Mucosa of descending colon (tissue), 3 donors: ENCODE results near the gene GRIN2A. TPM values are rescaled to one million over a fixed set of nuclear protein-coding genes. Genes with fewer than 3 reads are reported as not detected.

ENCODE experiments used
- ATAC-seq: fragments of 200-7000 bp; cut with Tn5 transposase; one replicate; pipeline ENCODE4 v1.9.1; 2020; ENCODE audit warnings: mild to moderate bottlenecking, moderate library complexity
- DNase-seq, 3 donors: peaks; one replicate each; pipeline ENCODE4 v3.0.0-alpha.2; 2020
- H3K36me3 ChIP-seq: fragments of 200-600 bp; one replicate; pipeline ENCODE4 v1.8.0; 2021; ENCODE audit warnings: low read depth, mild to moderate bottlenecking
- H3K4me1 ChIP-seq: fragments of 200-600 bp; one replicate; pipeline ENCODE4 v1.8.0; 2021; ENCODE audit warnings: low read depth, mild to moderate bottlenecking
- H3K4me3 ChIP-seq: fragments of 200-600 bp; one replicate; pipeline ENCODE4 v1.8.0; 2021; ENCODE audit warnings: mild to moderate bottlenecking
- H3K9me3 ChIP-seq: fragments of 200-600 bp; one replicate; pipeline ENCODE4 v1.8.0; 2021; ENCODE audit warnings: mild to moderate bottlenecking
- CTCF ChIP-seq: fragments of 200-600 bp; IDR thresholded peaks from one replicate; pipeline ENCODE4 v1.8.0; 2022; ENCODE audit warnings: antibody characterized with exemption, mild to moderate bottlenecking
- intact Hi-C, 2 donors: fragments of 100-400 bp; cut with DNase I in 1 of 2; cut with micrococcal nuclease in 1 of 2; formaldehyde crosslinking; loops; one replicate each; pipeline versions ENCODE4 v1.11.0 to v1.11.1; 2022; cut with DNase I, micrococcal nuclease
- total RNA-seq, 3 donors: library from RNA; stranded (reverse); fragmentation: NEBNext Ultra II Directional in 2 of 3; extraction: Animal tissue kit (Norgen Biotek cat#: 25700) in 2 of 3; gene quantifications; one replicate each; pipeline versions ENCODE4 v1.2.1 to v1.2.4, GENCODE V29; 2021 to 2023
- donor health status: DM: no; HTN: no; CAD: no; lungs with moderate emphysema.
- donor health status: DM: no; HTN: no; CAD: no.
- donor health status: DM: no; HTN: yes; CAD: no.

GRIN2A gene
- total RNA-seq, 3 donors from 2014 or later: 0.39 to 0.57 (median 0.49) TPM

DNA sequence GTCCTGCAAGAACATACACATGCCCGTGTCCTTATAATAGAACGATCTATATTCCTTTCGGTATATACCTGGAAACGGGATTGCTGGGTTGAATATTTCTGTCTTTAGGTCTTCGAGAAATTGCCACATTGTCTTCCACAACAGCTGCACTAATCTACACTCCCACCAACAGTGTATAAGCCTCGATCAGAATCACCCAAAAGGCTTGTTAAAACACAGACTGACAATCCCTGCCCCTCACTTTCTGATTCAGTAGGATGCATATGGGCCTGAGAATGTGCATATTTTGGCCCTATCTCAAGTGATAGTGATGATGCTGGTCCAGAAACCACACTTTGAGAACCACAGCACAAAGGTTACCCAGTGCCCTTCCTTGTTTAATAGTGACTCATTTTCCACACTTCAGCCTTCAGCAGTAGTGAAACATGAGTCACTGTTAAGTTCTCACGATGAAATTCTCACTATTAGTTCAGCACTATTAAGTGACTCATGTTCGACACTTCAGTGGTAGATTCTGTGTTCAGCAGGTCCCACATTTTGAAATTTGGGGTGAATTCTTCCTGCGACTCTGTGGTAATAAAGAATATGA lies 215.6 kb downstream of the GRIN2A start:
- no peaks in the 10 kb centered on the region for H3K9me3 ChIP-seq
- DNase-seq: no peak
- H3K4me1 ChIP-seq: no peaks in the 10 kb centered on the region
- intact Hi-C loops: no loop called here
- H3K36me3 ChIP-seq: no peaks in the 10 kb centered on the region
- H3K4me3 ChIP-seq: no peak overlapping the region
- ATAC-seq: no peak
- TF ChIP-seq CTCF: no peak

- no peaks in the 10 kb centered on the region for H3K36me3 ChIP-seq
- no peak for ATAC-seq
- no peak overlapping the region for H3K4me3 ChIP-seq
- H3K9me3 ChIP-seq: no peaks in the 10 kb centered on the region
- intact Hi-C loops: no loop called here
- no peak for DNase-seq
- TF ChIP-seq CTCF: no peak
- H3K4me1 ChIP-seq: no peaks in the 10 kb centered on the region
Observed at GRCh38 chr16:9965079-9965478, 217.1 kb downstream of the GRIN2A start.

- Histone ChIP-seq H3K36me3 (no peaks in the 10 kb centered on the region), H3K4me3 (no peak overlapping the region), H3K4me1 (no peaks in the 10 kb centered on the region), H3K9me3 (no peaks in the 10 kb centered on the region)
- TF ChIP-seq CTCF: no peak
- DNase-seq (no peak), ATAC-seq (no peak)
- intact Hi-C loops: no loop called here
Observed at GRCh38 chr16:9964426-9964825, 217.8 kb downstream of the GRIN2A start.

GRCh38 chr16:9957433-9957832 lies 224.8 kb downstream of the GRIN2A start:
- no peak overlapping the region for H3K4me3 ChIP-seq
- DNase-seq: no peak
- no peaks in the 10 kb centered on the region for H3K9me3 ChIP-seq
- intact Hi-C loops: no loop called here
- TF ChIP-seq CTCF: no peak
- no peaks in the 10 kb centered on the region for H3K4me1 ChIP-seq
- H3K36me3 ChIP-seq: no peaks in the 10 kb centered on the region
- ATAC-seq: no peak

DNA sequence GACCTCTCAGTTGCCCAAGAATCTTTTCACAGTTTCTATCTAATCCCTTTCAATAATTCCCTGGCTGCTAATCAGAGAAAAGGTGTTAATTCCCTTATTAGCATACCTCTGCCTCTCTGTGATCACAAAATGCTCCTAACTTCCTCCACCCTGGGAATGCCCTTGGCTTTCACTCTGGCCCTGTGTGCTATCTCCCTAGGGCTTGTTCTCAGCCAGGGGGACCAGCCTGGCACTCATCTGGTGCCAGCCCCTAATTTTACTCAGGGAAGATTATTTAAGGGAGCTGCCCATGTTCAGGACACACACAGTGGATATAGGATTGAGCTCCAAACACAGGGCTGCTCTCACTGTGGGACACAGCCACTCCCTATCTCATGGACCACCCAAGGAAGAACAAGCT lies 225.2 kb downstream of the GRIN2A start:
- no peak for DNase-seq
- no peaks in the 10 kb centered on the region for H3K9me3 ChIP-seq
- H3K4me3 ChIP-seq: no peak overlapping the region
- H3K4me1 ChIP-seq: no peaks in the 10 kb centered on the region
- no peak for TF ChIP-seq CTCF
- no peaks in the 10 kb centered on the region for H3K36me3 ChIP-seq
- ATAC-seq: no peak
- intact Hi-C loops: no loop called here

DNA sequence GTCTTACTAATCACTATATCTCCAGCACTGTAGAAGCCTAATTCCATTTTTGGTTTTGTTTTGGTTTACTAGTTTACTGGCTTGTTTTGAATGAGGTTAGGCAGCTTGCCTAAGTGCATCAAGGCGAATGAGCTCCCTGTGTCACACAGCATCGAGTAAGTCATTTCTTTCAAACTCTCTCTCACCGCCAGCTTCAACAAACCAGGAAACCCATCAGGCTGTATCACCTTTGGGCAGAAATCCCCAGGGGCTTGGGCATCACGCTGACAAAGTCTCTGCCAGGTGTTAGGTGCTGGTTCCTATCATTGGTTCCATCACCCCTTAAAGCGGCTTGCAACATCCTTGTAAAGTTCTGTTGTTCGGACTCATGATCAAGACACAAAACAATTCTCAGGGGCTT lies 226.6 kb downstream of the GRIN2A start:
- no peak overlapping the region for H3K4me3 ChIP-seq
- H3K36me3 ChIP-seq: no peaks in the 10 kb centered on the region
- H3K9me3 ChIP-seq: no peaks in the 10 kb centered on the region
- H3K4me1 ChIP-seq: no peaks in the 10 kb centered on the region
- no peak for DNase-seq
- ATAC-seq: no peak
- TF ChIP-seq CTCF: no peak
- intact Hi-C loops: no loop called here
